Lung (tissue), 12 donors: ENCODE measurements around the gene PCGF6. TPM values are rescaled to one million over a fixed set of nuclear protein-coding genes. Genes with fewer than 3 reads are reported as not detected.

Experiments
- ATAC-seq: fragments of 200-7000 bp; cut with Tn5 transposase; one replicate; pipeline ENCODE4 v1.9.1; 2020; ENCODE audit warnings: moderate number of reproducible peaks; ENCODE audit not compliant: insufficient read depth, low FRiP score
- DNase-seq, 3 donors: peaks; one replicate each; pipeline ENCODE4 v3.0.0-alpha.2; 2013 to 2017
- H3K27ac ChIP-seq, 2 donors: one replicate each; pipeline ENCODE4 v1.5.1; 2013; ENCODE audit warnings: mild to moderate bottlenecking in 2 of 2, moderate library complexity in 2 of 2, control low read depth in 1 of 2, inconsistent platforms in 1 of 2, low read depth in 1 of 2, low read length in 1 of 2
- H3K27me3 ChIP-seq, 3 donors: one replicate each; pipeline ENCODE4 v1.5.1; 2013; ENCODE audit warnings: low read length in 2 of 3; ENCODE audit not compliant: control insufficient read depth in 3 of 3, insufficient read depth in 3 of 3
- H3K36me3 ChIP-seq, 4 donors: one replicate each; pipeline ENCODE4 v1.5.1; 2013; ENCODE audit warnings: low read length in 4 of 4, mild to moderate bottlenecking in 1 of 4, moderate library complexity in 1 of 4; ENCODE audit not compliant: control insufficient read depth in 4 of 4, insufficient read depth in 4 of 4
- H3K4me1 ChIP-seq, 5 donors: one replicate each; pipeline ENCODE4 v1.5.1; 2013; ENCODE audit warnings: low read length in 5 of 5, mild to moderate bottlenecking in 2 of 5, moderate library complexity in 1 of 5; ENCODE audit not compliant: control insufficient read depth in 5 of 5, insufficient read depth in 5 of 5
- H3K4me3 ChIP-seq: one replicate; pipeline ENCODE4 v1.5.1; 2013; ENCODE audit warnings: mild to moderate bottlenecking, control low read depth, moderate library complexity
- H3K9ac ChIP-seq, 2 donors: one replicate each; pipeline ENCODE4 v1.5.1; 2013; ENCODE audit warnings: low read length in 2 of 2, control low read depth in 1 of 2; ENCODE audit not compliant: insufficient read depth in 1 of 2
- H3K9me3 ChIP-seq, 4 donors: one replicate each; pipeline ENCODE4 v1.5.1; 2013; ENCODE audit warnings: low read length in 3 of 4, mild to moderate bottlenecking in 1 of 4, moderate library complexity in 1 of 4; ENCODE audit not compliant: control insufficient read depth in 4 of 4, insufficient read depth in 3 of 4
- CTCF ChIP-seq: IDR thresholded peaks from 2 replicates; pipeline ENCODE4 v1.5.1; 2012; ENCODE audit warnings: mild to moderate bottlenecking; ENCODE audit errors: control extremely low read depth, extremely low read depth
- WGBS, 2 donors: extraction: QIAGEN DNeasy Blood & Tissue Kit; methylation state at CpG; one replicate each; pipeline ENCODE4 v1.1.7; 2013; 5-methylcytosine and 5-hydroxymethylcytosine counted together
- polyA plus RNA-seq, 2 donors: library from polyadenylated mRNA; stranded (reverse); fragments of 200-250 nt; gene quantifications; one replicate each; pipeline ENCODE4 v1.2.1, GENCODE V29; 2013
- total RNA-seq, 2 donors: library from RNA; depleted of rRNA in 1 of 2; stranded (reverse); fragments of >200 nt in 1 of 2; gene quantifications; one replicate each; pipeline ENCODE4 v1.2.1, GENCODE V29; 2014 to 2021
- donor health status: control.
- donor health status: control.
- donor health status: Bipolar disorder and iron deficiency.
- donor health status: healthy.
- donor health status: DM: yes; HTN: yes; CAD: no.

The PCGF6 gene
- total and polyA plus RNA-seq, 4 donors: 5.2 to 7.7 (median 6.5) TPM

- WGBS, 2 donors: 82% methylated on average over 5 of the region's 5 CpGs
- no peak for TF ChIP-seq CTCF
Observed at GRCh38 chr10:103287992-103288391, 62.9 kb downstream of the PCGF6 start.

GRCh38 chr10:103284170-103284569 lies 66.8 kb downstream of the PCGF6 start:
- WGBS, 2 donors: 40 to 60% methylated on average over 11 of the region's 11 CpGs
- H3K27ac ChIP-seq: no peak overlapping the region
- H3K4me3 ChIP-seq: no peak overlapping the region
- DNase-seq: peak; percentile 29 to 83 (median 54)
- H3K4me1 ChIP-seq: no peaks in the 10 kb centered on the region
- no peaks in the 10 kb centered on the region for H3K36me3 ChIP-seq
- no peaks in the 10 kb centered on the region for H3K9me3 ChIP-seq
- no peak overlapping the region for H3K9ac ChIP-seq
- TF ChIP-seq CTCF: no peak
- peaks cover 2 to 14% (median 12%) of the 10 kb centered on the region in 3 donors for H3K27me3 ChIP-seq
- no peak for ATAC-seq

More at GRCh38 chr10:103287992-103288391, 62.9 kb downstream of the PCGF6 start:
- no peak for DNase-seq
- H3K9me3 ChIP-seq: peaks cover 0 to 2% (median 0%) of the 10 kb centered on the region in 4 donors
- ATAC-seq: no peak
- H3K27me3 ChIP-seq: peaks cover 0 to 10% (median 7%) of the 10 kb centered on the region in 3 donors
- no peak overlapping the region for H3K27ac ChIP-seq
- H3K36me3 ChIP-seq: no peaks in the 10 kb centered on the region
- no peak overlapping the region for H3K9ac ChIP-seq
- H3K4me3 ChIP-seq: no peak overlapping the region
- H3K4me1 ChIP-seq: no peaks in the 10 kb centered on the region

- H3K9me3 ChIP-seq: peaks cover 0 to 4% (median 0%) of the 10 kb centered on the region in 4 donors
- H3K4me1 ChIP-seq: peaks cover 0 to 1% (median 0%) of the 10 kb centered on the region in 5 donors
- H3K27me3 ChIP-seq: peaks cover 12 to 21% (median 19%) of the 10 kb centered on the region in 3 donors
- 19 to 29% methylated on average over 1 of the region's 1 CpG for WGBS, 2 donors
- ATAC-seq (no peak), DNase-seq (peak in 1 of 3 donors; percentile 10)
- no peak overlapping the region for H3K27ac ChIP-seq
- H3K4me3 ChIP-seq: no peak overlapping the region
- TF ChIP-seq CTCF: no peak
- H3K9ac ChIP-seq: no peak overlapping the region
- H3K36me3 ChIP-seq: no peaks in the 10 kb centered on the region
Observed at GRCh38 chr10:103282961-103283360, 68.0 kb downstream of the PCGF6 start.

- peak; percentile 40 to 67 (median 59) for DNase-seq
- peaks cover 15 to 25% (median 22%) of the 10 kb centered on the region in 3 donors for H3K27me3 ChIP-seq
Observed at GRCh38 chr10:103281753-103282152, 69.2 kb downstream of the PCGF6 start.

More at GRCh38 chr10:103281753-103282152, 69.2 kb downstream of the PCGF6 start:
- Histone ChIP-seq H3K4me1 (peaks cover 0 to 13% (median 0%) of the 10 kb centered on the region in 5 donors), H3K4me3 (no peak overlapping the region), H3K27ac (no peak overlapping the region), H3K36me3 (no peaks in the 10 kb centered on the region), H3K9ac (no peak overlapping the region), H3K9me3 (peaks cover 0 to 12% (median 0%) of the 10 kb centered on the region in 4 donors)
- no peak for TF ChIP-seq CTCF
- ATAC-seq: no peak
- WGBS, 2 donors: 3 to 4% methylated on average over 14 of the region's 14 CpGs
